BJ (cell line): ENCODE measurements around the gene LYPD6. TPM values are rescaled to one million over a fixed set of nuclear protein-coding genes. Genes with fewer than 3 reads are reported as not detected.

Source experiments
- CTCF ChIA-PET: fragments of 350-600 bp; formaldehyde crosslinking; extraction: SDS; loops from one replicate; lab custom pipeline; 2021; ENCODE audit warnings: antibody characterized with exemption, inconsistent platforms; lab: Yijun Ruan, JAX
- POLR2A ChIA-PET: fragments of 300-600 bp; sonication (Branson Sonifier 250); formaldehyde crosslinking; extraction: SDS; loops from one replicate; lab custom pipeline; 2021; ENCODE audit warnings: antibody characterized with exemption; lab: Charles Lee
- DNase-seq: peaks from one replicate; pipeline ENCODE4 v3.0.0-alpha.2; 2011; ENCODE audit warnings: low read depth
- H3K27me3 ChIP-seq: 2 replicates; pipeline ENCODE4 v1.6.0; 2011; ENCODE audit warnings: low read length; ENCODE audit not compliant: control insufficient read depth, insufficient read depth
- H3K36me3 ChIP-seq: 2 replicates; pipeline ENCODE4 v1.5.1; 2011; ENCODE audit warnings: low read length; ENCODE audit not compliant: control insufficient read depth, insufficient read depth
- H3K4me3 ChIP-seq: 2 replicates; pipeline ENCODE4 v1.5.1; 2011; ENCODE audit warnings: low read depth, mild to moderate bottlenecking, control low read depth, low read length
- CTCF ChIP-seq: IDR thresholded peaks from 2 replicates; pipeline ENCODE4 v1.5.1; 2011; ENCODE audit warnings: low read depth, mild to moderate bottlenecking, control low read depth, inconsistent platforms, low read length, moderate library complexity; ENCODE audit not compliant: insufficient read depth
- polyA minus RNA-seq: library from RNA; depleted of rRNA, polyadenylated mRNA; stranded (reverse); fragments of >200 nt; gene quantifications from 2 replicates; pipeline ENCODE4 v1.2.3, GENCODE V29; 2011; rRNA and poly(A)+ RNA removed
- polyA plus RNA-seq: library from polyadenylated mRNA; depleted of rRNA; stranded (reverse); fragments of >200 nt; gene quantifications from 2 replicates; pipeline ENCODE4 v1.2.3, GENCODE V29; 2011; rRNA removed

Gene LYPD6
- polyA plus RNA-seq (7.1 and 9.4 TPM in 2 replicates), polyA minus RNA-seq (9.8 TPM in 2 replicates)

- peak within 1 kb of the TSS; percentile 71 for H3K4me3 ChIP-seq
- ChIA-PET CTCF (interaction anchor here (0.5 to 1.3 kb wide), 9 partner anchors 13 to 313 kb away, joined by 3 to 5 read pairs (median 3); no protein-coding TSS in a partner anchor), POLR2A (no interaction called here)
- no peaks in the 10 kb centered on the region; the same call in 1 of the 2 replicates for H3K27me3 ChIP-seq
- 0 out of 2 replicates have a peak, but pooled peaks have one; percentile 17 for TF ChIP-seq CTCF
- no peaks in the 10 kb centered on the region for H3K36me3 ChIP-seq
- peak; percentile 9 for DNase-seq
Measured at GRCh38 chr2:149330127-149331022, at the start of gene LYPD6. Gene LYPD6, plus strand, starts transcription at chr2:149330587. Its CDS starts 107,122 bp downstream, at chr2:149437709.

- no peak for TF ChIP-seq CTCF
- POLR2A ChIA-PET, result no interaction called here
- Histone ChIP-seq H3K36me3 (no peaks in the 10 kb centered on the region), H3K27me3 (0 out of 2 replicates have a peak, but pooled peaks cover 1% of the 10 kb centered on the region), H3K4me3 (no peak overlapping the region)
- no peak for DNase-seq
- CTCF ChIA-PET, result interaction anchor here (0.6 to 1.9 kb wide), 2 partner anchors 15 to 29 kb away, joined by 3 to 5 read pairs; no protein-coding TSS in a partner anchor
Measured at GRCh38 chr2:149281441-149281840, 48.9 kb upstream of the LYPD6 start.

- CTCF ChIA-PET, result interaction anchor here (0.6 to 0.8 kb wide), 2 partner anchors 8 to 252 kb away, joined by 3 read pairs; partner anchors contain the start of gene LYPD6B
- H3K27me3 ChIP-seq, result no peaks in the 10 kb centered on the region; the same call in 1 of the 2 replicates
- DNase-seq, result no peak
- H3K4me3 ChIP-seq, result no peak overlapping the region
- TF ChIP-seq CTCF, result no peak
- POLR2A ChIA-PET, result no interaction called here
- no peaks in the 10 kb centered on the region for H3K36me3 ChIP-seq
Measured at GRCh38 chr2:149290662-149291061, 39.7 kb upstream of the LYPD6 start.

- no peak for DNase-seq
- POLR2A ChIA-PET, result no interaction called here
- CTCF ChIA-PET, result interaction anchor here (0.6 to 1.1 kb wide), 2 partner anchors 42 to 274 kb away, joined by 3 read pairs; no protein-coding TSS in a partner anchor
Measured at GRCh38 chr2:149291881-149292280, 38.5 kb upstream of the LYPD6 start.

More at GRCh38 chr2:149291881-149292280, 38.5 kb upstream of the LYPD6 start:
- no peak for TF ChIP-seq CTCF
- Histone ChIP-seq H3K4me3 (no peak overlapping the region), H3K27me3 (no peaks in the 10 kb centered on the region; the same call in 1 of the 2 replicates), H3K36me3 (no peaks in the 10 kb centered on the region)
